GM21576 (cell line): ENCODE results near the gene CCDC50.

ENCODE experiments used
- ATAC-seq: cut with Tn5 transposase; IDR thresholded peaks from one replicate; pipeline ENCODE4 v1.9.1; 2021; ENCODE audit warnings: mild to moderate bottlenecking, moderate library complexity; ENCODE audit not compliant: unreplicated experiment

CCDC50 gene

DNA sequence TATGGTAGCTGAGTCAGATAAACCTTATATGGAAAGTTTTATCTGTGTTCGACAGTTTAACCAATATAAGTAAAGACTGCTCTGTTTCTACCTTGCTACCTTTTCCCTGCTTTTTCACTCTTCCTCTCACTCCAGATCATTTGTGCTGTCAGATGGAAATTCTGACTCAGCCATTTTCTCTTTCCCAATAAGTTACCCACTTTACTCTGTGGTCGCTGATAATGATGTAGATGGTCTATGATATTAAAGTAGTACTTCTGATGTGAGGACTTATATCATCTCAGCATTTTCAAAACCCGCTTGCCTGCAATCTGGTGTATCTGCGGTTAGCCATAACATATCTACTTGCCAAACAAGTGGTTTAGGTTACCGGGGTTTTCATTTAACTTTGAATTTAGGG, 16.1 kb downstream of the CCDC50 start:
- ATAC-seq = no peak

DNA sequence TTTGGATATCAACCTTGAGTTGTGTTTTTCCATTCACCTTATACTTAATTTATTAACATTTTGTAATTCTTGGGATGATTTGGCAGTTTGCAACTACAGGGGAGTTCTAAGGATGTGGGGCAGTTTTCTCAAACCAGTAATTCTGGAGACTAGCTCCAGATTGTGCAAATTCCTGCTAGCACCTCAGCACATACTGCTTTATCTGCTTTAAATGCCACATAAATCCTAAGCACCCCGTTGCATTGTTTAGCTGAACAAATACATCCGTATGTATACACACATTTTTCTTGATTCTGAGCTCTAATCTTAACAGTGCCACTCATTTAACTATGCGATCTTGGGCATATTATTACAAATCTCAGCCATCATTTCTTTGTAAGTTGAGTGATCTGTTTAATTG, 18.0 kb downstream of the CCDC50 start:
- no peak for ATAC-seq

DNA sequence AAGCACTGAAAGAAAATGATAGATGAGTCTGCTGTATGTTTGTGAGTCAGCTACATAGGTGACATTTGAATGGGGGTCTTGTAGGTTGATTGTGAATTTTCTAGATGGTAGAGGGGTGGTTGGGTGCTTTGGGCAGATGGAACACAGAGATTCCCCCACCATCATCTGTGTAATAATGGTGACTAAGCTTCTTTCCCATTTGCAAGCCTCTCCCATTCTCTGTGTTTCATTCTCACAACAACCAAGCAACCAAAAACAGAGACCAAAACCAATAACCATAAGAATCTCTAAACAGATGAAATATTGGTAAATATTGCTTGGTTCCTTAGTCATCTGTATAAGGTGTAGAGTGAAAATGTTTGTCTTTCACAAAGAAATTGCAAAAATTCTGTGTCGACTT, 18.9 kb downstream of the CCDC50 start:
- no peak for ATAC-seq

DNA sequence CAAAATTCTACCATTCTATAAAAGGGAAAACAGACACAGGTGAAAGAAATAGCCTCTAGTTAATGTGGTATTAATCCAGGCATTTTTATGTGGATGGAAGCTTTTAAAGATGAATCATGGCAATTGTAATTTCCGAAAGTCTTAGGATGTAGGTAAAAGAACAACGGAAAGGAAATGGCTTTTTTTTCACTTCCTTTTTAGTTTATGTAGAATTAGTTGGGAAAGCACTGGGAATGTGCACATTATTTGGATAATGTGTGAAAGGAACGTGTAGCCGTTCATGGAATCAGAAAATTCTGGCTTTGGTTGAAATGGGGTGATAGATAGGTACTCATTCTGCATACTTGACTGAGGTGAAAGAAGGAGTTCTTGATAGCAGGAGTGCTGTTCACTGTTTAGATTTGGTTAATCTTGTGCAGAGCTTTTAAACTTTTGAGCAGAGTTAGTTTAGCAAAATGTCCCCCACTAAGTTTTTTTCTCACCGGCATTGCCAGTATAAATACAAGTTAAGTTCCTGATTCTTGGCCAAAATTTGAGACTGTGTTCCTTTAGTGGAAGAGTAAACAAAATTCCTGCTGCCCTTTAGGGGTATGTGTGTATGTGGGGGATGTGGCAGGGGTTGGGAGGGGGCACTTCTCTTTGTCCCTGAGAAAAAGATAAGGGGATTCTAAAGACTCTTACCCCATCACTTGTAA, 21.3 kb downstream of the CCDC50 start:
- no peak for ATAC-seq

DNA sequence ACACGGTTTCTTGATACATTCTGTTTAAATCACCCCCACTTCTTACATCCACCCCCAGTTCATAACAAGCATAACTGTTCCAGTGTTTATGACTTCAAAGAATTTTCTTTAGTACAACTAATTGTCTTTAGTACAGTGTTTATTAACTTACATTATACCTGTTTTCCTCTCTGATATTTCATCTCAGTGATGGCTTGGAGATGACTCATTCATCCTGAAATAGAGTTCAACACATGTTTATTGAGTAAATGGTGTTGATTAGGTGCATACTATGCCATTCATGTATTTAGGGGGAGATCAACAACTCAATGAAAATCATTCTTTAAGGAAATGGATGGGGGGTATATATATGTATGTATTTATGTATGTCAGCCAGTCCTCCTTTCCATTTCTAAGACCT, 22.8 kb downstream of the CCDC50 start:
- ATAC-seq = no peak

DNA sequence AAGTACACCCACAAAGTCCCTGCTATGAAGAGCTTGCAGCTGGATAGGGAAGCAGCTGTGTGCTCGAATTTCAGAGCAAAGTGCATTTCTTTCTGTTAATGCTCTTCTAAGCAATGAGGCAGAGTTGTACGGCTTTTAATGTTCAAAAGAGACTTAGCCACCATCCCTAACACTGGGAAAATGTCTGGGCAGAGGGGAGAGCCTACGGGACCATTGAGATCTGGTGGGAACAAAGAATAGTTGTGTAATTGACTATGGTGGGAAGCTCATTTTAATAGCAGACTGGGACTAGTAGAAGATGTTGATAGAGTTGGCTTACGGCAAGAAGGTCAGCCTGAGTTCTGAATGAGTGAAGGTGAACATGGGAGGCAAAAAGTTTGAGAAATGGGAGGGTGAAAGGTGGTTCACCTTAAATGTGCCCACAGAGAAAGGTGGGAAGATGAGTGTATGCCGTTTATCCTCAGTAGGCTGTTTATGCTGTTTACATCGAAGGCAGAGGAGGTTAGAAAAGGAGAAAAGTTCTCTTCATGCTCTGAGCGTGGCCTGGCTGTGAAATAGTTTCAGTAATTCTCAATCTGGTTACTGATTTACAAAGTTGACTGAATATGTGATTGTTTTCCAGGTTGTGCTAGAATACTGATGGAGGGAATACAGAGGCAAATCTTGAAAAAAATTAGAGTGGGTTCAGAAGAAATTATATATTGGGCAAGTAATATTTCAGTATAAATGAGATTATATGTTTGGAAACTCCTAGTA, 24.0 kb downstream of the CCDC50 start:
- ATAC-seq = no peak

DNA sequence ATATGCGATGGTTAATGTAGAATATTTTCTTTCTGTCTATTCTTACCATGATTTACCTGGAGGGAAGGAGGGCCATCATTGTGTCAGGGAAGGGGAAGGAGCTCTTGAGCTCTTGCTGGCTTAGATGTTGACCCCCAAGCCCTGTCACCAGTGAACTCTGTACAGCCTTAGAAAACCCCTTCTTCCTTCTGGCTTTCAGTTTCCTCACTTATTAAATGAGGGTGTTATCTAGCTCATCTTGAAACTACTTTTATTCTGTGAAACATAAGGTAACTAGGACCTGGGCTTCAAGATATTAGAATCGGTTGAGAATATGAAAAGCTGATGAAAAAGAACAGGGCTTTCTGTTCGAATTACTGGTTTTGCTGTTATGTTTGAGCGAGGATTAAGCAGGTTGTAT, 26.2 kb downstream of the CCDC50 start:
- ATAC-seq = peak; percentile 78

DNA sequence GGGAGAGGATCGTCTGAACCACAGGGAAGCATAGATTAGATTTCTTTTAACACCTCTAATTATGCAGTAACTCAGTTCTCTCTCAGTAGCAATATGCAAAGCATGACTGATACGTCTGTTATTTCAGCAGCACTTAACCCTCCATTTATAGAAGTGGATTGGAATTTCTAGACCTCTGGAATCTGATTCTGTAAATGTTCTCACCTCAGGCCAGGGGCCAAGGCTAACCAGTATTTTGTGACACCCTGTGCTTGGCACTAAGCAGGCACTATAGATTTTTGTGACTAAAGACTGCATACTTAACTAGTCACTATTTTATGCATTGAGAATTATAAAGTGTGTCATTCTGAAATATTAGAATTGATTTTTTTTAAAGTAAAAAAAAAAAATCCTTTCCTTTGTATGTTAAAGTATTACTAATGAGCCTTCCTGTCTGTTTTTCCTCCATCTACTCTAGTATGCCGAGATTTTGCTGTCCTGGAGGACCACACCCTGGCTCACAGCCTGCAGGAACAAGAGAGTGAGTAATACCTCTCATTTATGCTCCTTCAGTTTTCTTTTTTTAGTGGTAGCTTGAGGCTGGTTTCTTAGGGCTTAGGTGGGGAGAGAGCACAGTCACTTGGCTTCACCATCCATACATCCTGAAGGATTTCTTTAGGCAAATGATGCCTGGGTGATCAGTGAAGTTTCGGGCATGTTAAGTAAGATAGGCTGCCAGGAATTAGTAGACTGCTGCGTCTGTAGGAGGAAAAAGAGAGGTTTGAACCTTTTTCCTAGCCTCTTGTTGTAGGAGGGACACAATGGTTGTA, 27.6 kb downstream of the CCDC50 start:
- ATAC-seq = no peak

DNA sequence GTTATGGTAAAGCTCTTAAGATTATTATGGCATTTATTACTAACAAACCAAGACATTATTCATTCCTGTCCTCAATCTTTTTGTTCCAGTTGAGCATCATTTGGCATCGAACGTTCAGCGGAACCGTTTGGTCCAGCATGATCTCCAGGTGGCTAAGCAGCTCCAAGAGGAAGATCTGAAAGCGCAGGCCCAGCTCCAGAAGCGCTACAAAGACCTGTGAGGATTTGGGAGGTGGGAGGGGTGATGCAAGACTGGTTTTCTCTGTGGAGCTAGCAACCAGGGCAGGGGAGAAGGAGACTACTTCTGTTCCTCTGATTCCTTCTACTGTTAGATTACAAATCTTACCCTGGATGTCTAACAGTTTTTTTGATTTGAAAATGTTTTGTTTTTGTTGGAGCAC, 28.7 kb downstream of the CCDC50 start:
- no peak for ATAC-seq

DNA sequence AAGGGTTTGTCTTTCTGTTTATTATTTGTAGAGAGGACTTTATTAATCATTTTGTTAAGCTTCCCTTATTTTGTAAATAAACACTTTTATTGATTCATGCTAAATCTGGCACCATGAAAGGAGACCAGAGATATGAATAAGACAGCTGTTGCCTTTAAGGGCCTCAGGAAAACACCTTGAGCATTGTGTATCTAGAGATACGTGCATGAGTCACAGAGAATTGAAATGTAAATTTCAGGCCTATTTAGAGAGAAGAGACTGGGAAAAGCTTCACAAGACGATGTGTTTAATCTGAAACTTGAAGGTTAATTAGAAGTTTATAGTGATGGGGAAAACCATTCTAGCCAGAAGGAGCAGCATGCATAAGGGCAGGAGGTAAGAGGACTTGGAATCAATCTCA, 29.7 kb downstream of the CCDC50 start:
- peak; percentile 39 for ATAC-seq

DNA sequence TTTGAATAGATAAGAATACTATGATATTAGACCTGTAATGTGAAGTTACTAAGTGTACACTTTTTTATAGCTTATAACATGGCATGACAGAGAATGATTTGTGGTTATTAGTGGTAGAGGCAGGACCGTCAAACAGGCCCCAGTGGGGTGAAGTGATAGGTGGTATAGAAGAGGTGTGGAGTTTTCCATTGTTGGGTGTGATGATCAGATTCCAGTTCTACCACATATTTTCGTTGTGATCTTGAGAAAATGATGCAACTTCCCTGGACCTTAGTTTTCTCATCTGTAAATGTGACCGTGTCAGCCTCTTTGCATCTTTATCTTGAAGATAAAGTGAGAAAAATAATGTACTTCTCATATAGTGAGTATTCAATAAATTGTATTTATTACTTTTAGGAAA, 31.4 kb downstream of the CCDC50 start:
- ATAC-seq = no peak

DNA sequence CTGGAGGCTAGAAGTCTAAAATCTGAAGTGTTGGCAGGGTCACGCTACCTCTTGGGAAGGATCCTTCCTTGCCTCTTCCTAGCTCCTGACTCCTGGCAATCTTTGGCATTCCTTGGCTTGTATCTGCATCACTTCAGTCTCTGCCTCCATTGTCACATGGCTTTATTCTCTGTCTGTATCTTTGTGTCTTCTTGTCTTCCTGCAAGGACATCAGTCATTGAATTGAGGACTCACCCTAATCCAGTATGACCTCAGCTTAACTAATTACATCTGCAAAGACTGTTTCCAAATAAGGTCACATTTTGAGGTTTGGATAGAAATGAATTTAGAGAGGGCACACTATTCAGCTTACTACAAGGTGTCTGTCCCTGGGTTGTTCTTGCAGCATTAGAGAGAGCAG, 32.3 kb downstream of the CCDC50 start:
- ATAC-seq = no peak

DNA sequence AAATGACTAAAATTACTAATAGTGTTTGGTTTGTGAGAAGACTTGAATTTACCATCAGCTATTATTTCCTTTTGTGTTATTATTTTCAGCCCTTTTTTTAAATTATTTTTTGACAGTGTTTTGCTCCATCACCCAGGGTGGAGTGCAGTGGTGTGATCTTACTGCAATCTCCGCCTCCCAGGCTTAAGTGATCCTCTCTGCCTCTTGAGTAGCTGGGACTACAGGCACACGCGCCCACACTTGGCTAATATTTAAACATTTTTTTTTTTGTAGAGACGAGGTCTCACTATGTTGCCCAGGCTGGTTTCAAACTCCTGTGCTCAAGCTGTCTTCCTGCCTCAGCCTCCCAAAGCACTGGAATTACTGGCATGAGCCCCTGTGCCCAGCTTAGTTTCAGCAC, 32.8 kb downstream of the CCDC50 start:
- ATAC-seq = no peak

DNA sequence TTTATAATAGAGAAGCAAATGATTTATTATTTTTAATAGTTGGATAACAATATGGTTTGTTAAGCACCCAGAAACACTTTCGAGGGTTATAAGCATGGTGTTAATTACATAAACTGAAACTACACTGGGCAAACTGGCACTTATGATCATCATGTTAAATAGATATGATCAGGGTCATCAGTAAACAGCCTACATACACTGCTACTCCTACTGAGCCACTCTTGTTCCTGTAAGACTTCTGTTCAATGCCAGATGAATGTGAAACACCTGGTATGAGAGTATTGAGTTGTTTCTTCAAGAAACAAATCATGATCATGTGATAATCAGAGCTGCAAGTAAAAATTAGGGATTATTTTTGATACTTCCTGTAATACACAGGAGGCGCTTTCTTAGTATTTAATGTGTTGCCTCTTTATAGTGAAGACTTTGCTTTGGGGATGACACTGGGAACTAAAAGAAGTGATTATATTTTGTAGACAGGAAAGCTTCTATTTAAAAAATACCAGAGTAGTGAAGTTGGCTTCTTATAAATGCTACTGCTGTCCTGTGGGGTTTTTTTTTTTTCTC, 33.4 kb downstream of the CCDC50 start:
- ATAC-seq = no peak

DNA sequence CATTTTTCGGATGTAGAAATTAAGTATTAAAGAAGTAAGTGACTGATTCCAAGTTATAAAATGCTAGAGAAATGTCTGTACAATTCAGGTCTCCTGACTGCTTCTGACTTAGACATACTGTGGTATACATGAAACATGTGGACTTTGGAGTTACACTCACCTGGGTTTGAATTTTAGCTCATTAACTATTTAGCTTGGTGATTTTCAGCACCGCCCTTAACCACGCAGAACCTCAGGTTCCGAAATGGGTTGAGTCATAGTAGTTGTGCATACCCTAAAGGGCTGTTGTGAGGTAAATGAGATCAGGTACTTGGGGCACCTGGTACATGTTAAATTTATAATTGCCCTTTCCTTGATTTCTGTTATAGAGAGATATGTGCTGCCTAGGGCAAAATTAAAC, 34.0 kb downstream of the CCDC50 start:
- ATAC-seq = no peak

DNA sequence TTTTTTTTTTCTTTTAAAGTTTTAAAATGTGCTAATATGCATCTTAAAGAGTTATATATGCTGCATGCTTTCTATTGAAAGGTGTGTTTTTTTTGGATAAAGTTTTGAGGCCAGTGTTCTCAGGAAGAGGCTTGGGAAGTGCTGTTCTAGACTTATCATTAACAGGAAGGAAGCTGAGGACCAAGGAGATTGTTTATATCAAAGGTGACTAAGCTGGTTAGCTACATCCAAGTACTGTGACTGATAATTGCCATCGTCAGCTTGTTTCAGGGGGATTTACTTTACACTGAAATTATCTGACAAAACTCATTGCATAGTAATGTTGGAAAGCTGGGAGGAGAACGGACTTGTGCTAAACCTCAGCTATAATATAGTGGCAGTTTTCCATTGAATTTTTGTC, 37.5 kb downstream of the CCDC50 start:
- ATAC-seq = no peak

DNA sequence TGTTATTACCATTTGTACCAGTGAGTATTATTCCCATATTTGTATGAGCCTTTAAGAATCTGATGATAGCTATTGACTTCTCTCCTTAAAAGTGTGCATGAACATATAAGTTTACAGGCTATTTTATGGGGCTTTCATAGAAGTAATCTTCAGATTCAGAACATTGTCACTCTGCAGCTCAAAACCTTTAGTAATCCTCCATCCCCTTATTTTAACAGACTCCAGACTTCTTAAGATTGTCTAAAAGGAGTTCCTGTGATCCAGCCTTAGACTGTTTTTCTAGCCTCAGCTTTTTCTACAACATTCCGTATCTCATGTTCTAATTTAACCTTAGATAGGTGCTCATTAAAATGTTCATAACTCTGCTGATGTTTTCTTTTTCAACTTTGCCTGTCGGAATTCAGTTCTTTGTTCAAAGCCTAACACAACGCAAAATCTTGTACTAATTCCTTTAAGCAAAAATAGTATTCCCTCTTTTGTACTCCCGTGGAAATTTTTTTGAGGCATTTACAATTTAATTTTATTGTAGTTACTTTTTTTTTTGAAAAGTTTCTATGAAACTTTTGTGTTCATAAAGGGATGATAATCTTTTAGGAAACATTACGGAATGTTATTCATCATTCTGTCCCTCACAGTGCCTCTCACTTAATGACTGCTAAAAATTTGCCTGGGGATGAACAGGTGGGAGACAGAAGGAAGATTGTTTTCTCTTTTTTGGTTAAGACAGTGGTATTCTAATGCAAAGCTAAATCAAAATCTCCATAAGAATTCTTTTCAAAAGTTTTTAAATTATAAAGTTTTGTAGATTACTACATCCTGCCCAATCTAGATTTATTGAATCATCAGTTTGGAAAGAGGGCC, 39.8 kb downstream of the CCDC50 start:
- no peak for ATAC-seq

DNA sequence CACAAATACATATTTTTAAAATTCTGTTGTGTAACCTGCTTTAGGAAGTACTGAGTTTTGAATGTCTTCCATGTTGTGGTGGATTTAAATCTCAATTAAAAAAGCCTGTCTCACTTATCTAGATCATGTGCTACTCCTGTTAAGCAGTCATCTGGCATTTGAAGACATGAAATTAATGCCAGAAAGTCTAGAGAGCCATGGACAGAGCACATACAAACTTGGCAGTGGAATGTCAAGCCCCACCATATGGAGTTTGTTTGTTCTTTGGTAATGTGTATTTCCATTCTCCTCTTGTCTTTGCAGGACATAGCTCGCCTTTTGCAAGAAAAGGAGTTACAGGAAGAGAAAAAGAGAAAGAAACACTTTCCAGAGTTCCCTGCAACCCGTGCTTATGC, 40.4 kb downstream of the CCDC50 start:
- no peak for ATAC-seq

DNA sequence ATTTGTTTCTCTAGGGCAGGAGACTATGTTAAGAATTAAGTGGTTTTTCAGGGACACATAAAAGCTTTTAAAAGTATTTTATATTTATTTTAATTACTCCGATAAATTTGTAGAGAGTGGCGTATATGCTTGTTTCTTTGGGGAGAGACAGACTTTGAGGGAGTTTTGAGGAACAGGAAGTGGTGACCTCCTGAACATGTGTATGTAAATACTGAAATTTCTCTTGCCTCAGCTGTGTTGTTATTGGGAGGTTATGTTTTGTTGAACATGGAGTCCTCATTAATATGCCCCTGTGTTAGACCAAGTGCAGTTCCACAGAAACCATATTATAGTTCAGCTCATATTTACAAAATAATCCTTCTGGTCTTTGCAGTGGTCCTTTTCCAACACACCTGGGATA, 42.9 kb downstream of the CCDC50 start:
- no peak for ATAC-seq

DNA sequence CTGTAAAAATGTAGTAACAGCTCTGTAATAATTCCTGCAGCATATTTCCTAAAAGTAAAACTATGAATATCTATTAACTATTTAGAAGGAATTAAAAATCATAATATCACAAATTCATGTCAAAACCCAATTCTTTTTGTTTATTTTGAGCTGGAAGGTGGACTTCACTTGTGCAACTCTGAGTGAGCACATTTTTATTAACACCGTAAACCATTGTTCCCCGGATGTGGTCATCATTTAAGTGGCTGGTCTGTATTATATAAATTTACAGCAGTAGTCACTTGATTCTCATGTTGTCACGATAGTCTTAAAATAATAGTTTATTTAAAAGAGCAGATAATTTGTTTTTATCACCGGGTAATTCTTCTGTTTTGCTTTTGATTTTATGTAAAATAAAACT, 44.1 kb downstream of the CCDC50 start:
- no peak for ATAC-seq
